Tibial artery (tissue), 4 donors: ENCODE data around the gene SEMA3D.

Experiments
- DNase-seq, 2 donors: peaks; one replicate each; pipeline ENCODE4 v3.0.0-alpha.2; 2019
- H3K27ac ChIP-seq, 2 donors: fragments of 200-600 bp; sonication (generic) in 1 of 2; 1 replicate in 1 of 2; 2 replicates in 1 of 2; pipeline ENCODE4 v1.5.1; 2018 to 2019; ENCODE audit warnings: mild to moderate bottlenecking in 1 of 2
- H3K27me3 ChIP-seq, 2 donors: fragments of 200-600 bp; sonication (generic) in 1 of 2; one replicate each; pipeline versions ENCODE4 v1.5.1 to v1.6.0; 2016 to 2019
- H3K36me3 ChIP-seq, 3 donors: fragments of 200-600 bp; sonication (generic) in 2 of 3; one replicate each; pipeline ENCODE4 v1.5.1; 2016 to 2019; ENCODE audit warnings: mild to moderate bottlenecking in 2 of 3
- H3K4me1 ChIP-seq, 4 donors: fragments of 200-600 bp; sonication (generic) in 2 of 4; 1 replicate in 3 of 4; 2 replicates in 1 of 4; pipeline ENCODE4 v1.5.1; 2016 to 2019
- H3K4me3 ChIP-seq, 2 donors: fragments of 200-600 bp; sonication (generic) in 1 of 2; 1 replicate in 1 of 2; 2 replicates in 1 of 2; pipeline ENCODE4 v1.5.1; 2018 to 2019; ENCODE audit warnings: mild to moderate bottlenecking in 2 of 2
- H3K9me3 ChIP-seq, 3 donors: fragments of 200-600 bp; sonication (generic) in 1 of 3; one replicate each; pipeline ENCODE4 v1.5.1; 2016 to 2019
- CTCF ChIP-seq, 2 experiments: fragments of 200-600 bp in 1 of 2; fragments of 450-650 bp in 1 of 2; IDR thresholded peaks; one replicate each; pipeline ENCODE4 v1.5.1; 2017 to 2019; ENCODE audit warnings: antibody characterized with exemption in 2 of 2, mild to moderate bottlenecking in 1 of 2, moderate library complexity in 1 of 2
- intact Hi-C: fragments of 100-400 bp; cut with DNase I; formaldehyde crosslinking; loops from one replicate; pipeline ENCODE4 v1.15.0; 2023; ENCODE audit warnings: low total_unique reads

Gene SEMA3D

GRCh38 chr7:85062651-85063050 lies 124.2 kb downstream of the SEMA3D start:
- Histone ChIP-seq H3K27ac (no peak overlapping the region), H3K9me3 (no peaks in the 10 kb centered on the region), H3K27me3 (no peaks in the 10 kb centered on the region), H3K4me1 (peaks cover 0 to 21% (median 6%) of the 10 kb centered on the region in 4 donors), H3K4me3 (no peak overlapping the region), H3K36me3 (no peaks in the 10 kb centered on the region)
- no peak for TF ChIP-seq CTCF (IDR thresholded peaks at IDR 0.05)
- DNase-seq: no peak
- intact Hi-C loops: no loop called here

- Histone ChIP-seq H3K4me3 (no peak overlapping the region), H3K9me3 (no peaks in the 10 kb centered on the region), H3K27me3 (no peaks in the 10 kb centered on the region), H3K36me3 (no peaks in the 10 kb centered on the region), H3K4me1 (peaks cover 0 to 18% (median 6%) of the 10 kb centered on the region in 4 donors), H3K27ac (no peak overlapping the region)
- DNase-seq: no peak
- intact Hi-C loops: no loop called here
- TF ChIP-seq CTCF (IDR thresholded peaks at IDR 0.05): no peak
These were observed 125.4 kb downstream of the SEMA3D start for GRCh38 chr7:85061456-85061855.

- TF ChIP-seq CTCF (IDR thresholded peaks at IDR 0.05): no peak
- intact Hi-C loops: no loop called here
- H3K9me3 ChIP-seq: no peaks in the 10 kb centered on the region
- no peaks in the 10 kb centered on the region for H3K36me3 ChIP-seq
- peaks cover 0 to 10% (median under 1%) of the 10 kb centered on the region in 4 donors for H3K4me1 ChIP-seq
- no peaks in the 10 kb centered on the region for H3K27me3 ChIP-seq
- no peak for DNase-seq
- no peak overlapping the region for H3K4me3 ChIP-seq
- H3K27ac ChIP-seq: no peak overlapping the region
These were observed 126.2 kb downstream of the SEMA3D start for GRCh38 chr7:85060696-85061095.

GRCh38 chr7:85055906-85056305 lies 130.9 kb downstream of the SEMA3D start:
- Histone ChIP-seq H3K4me1 (no peaks in the 10 kb centered on the region), H3K36me3 (no peaks in the 10 kb centered on the region), H3K27ac (no peak overlapping the region), H3K4me3 (no peak overlapping the region), H3K9me3 (no peaks in the 10 kb centered on the region), H3K27me3 (no peaks in the 10 kb centered on the region)
- no peak for DNase-seq
- TF ChIP-seq CTCF (IDR thresholded peaks at IDR 0.05): no peak
- intact Hi-C loops: no loop called here

- no peak overlapping the region for H3K4me3 ChIP-seq
- intact Hi-C loops: no loop called here
- no peaks in the 10 kb centered on the region for H3K36me3 ChIP-seq
- DNase-seq: no peak
- H3K27ac ChIP-seq: no peak overlapping the region
- H3K9me3 ChIP-seq: no peaks in the 10 kb centered on the region
- no peaks in the 10 kb centered on the region for H3K4me1 ChIP-seq
- TF ChIP-seq CTCF (IDR thresholded peaks at IDR 0.05): no peak
- no peaks in the 10 kb centered on the region for H3K27me3 ChIP-seq
These were observed 131.7 kb downstream of the SEMA3D start for GRCh38 chr7:85055196-85055595.

GRCh38 chr7:85054306-85054705 lies 132.6 kb downstream of the SEMA3D start:
- H3K27me3 ChIP-seq: no peaks in the 10 kb centered on the region
- no peaks in the 10 kb centered on the region for H3K36me3 ChIP-seq
- intact Hi-C loops: no loop called here
- no peak for DNase-seq
- H3K27ac ChIP-seq: no peak overlapping the region
- H3K4me3 ChIP-seq: no peak overlapping the region
- no peaks in the 10 kb centered on the region for H3K4me1 ChIP-seq
- no peaks in the 10 kb centered on the region for H3K9me3 ChIP-seq
- no peak for TF ChIP-seq CTCF (IDR thresholded peaks at IDR 0.05)
